ENCODE results near the gene MROH7.

MROH7 gene

DNA sequence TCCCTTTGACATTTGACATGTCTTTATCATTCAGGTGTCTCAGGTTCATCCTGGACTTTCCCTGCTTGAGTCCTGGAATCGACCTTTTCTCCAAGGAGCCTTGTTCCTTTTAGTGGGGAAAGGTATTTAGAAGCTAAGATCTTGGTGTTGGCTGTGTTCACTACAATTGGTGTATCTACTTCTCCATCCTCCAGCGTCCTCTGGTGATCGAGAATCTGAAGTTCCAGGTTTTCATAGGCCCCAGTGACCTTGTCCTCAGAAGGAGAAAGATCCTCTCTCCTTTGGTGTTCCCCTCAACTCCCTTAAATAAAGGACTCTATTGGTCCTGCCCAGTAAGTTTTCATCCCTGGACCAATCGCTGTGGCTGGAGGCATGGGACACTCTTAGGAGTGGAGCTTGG is 22.1 kb downstream of the MROH7 start:
- POLR2A ChIA-PET, result interaction anchor here (0.6 kb wide), 2 partner anchors 91 to 305 kb away, joined by 3 read pairs; no protein-coding TSS in a partner anchor
- Histone ChIP-seq H3K9me3 (ENCODE audit: control insufficient read depth, insufficient read depth, low read depth, low read length) (no peaks in the 10 kb centered on the region), H3K4me1 (ENCODE audit: control insufficient read depth, insufficient read depth, low read length) (no peaks in the 10 kb centered on the region), H3K4me3 (ENCODE audit: low read depth, low read length) (no peak overlapping the region), H3K36me3 (ENCODE audit: control insufficient read depth in 2 of 2, insufficient read depth in 1 of 2, low read length in 2 of 2) (no peaks in the 10 kb centered on the region), H3K27ac (ENCODE audit: extremely low read depth, low read depth, low read length) (no peak overlapping the region)
- CTCF ChIA-PET, result interaction anchor here (0.7 to 1.7 kb wide), 4 partner anchors 8 to 1344 kb away, joined by 3 to 5 read pairs (median 4); no protein-coding TSS in a partner anchor
- TF ChIP-seq, protein P1, sequence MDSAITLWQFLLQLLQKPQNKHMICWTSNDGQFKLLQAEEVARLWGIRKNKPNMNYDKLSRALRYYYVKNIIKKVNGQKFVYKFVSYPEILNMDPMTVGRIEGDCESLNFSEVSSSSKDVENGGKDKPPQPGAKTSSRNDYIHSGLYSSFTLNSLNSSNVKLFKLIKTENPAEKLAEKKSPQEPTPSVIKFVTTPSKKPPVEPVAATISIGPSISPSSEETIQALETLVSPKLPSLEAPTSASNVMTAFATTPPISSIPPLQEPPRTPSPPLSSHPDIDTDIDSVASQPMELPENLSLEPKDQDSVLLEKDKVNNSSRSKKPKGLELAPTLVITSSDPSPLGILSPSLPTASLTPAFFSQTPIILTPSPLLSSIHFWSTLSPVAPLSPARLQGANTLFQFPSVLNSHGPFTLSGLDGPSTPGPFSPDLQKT (IDR thresholded peaks at IDR 0.05; ENCODE audit: borderline replicate concordance, low read depth, low read length), result no peak
- TF ChIP-seq ZNF274 (IDR thresholded peaks at IDR 0.05; ENCODE audit: low read length) (no peak), ZNF274 (tag by site-specific recombination; IDR thresholded peaks at IDR 0.05; ENCODE audit: borderline replicate concordance) (no peak), ZSCAN16 (tag by site-specific recombination; IDR thresholded peaks at IDR 0.05) (no peak), ZNF610 (tag by site-specific recombination; IDR thresholded peaks at IDR 0.05; ENCODE audit: borderline replicate concordance) (no peak), ZNF292 (tag by site-specific recombination; IDR thresholded peaks at IDR 0.05; ENCODE audit: borderline replicate concordance, low read depth) (no peak), RBAK (tag by site-specific recombination; IDR thresholded peaks at IDR 0.05) (no peak), ZNF114 (tag by site-specific recombination; IDR thresholded peaks at IDR 0.05) (no peak), MZF1 (tag by site-specific recombination; IDR thresholded peaks at IDR 0.05; ENCODE audit: borderline replicate concordance) (no peak), KLF9 (tag by site-specific recombination; IDR thresholded peaks at IDR 0.05; ENCODE audit: low read depth) (no peak), ZNF416 (tag by site-specific recombination; IDR thresholded peaks at IDR 0.05) (no peak), ZNF629 (tag by site-specific recombination; IDR thresholded peaks at IDR 0.05) (no peak), ZNF146 (tag by site-specific recombination; IDR thresholded peaks at IDR 0.05) (no peak), ZNF202 (tag by site-specific recombination; IDR thresholded peaks at IDR 0.05; ENCODE audit: borderline replicate concordance) (no peak)
- TF ChIP-seq, protein P2, sequence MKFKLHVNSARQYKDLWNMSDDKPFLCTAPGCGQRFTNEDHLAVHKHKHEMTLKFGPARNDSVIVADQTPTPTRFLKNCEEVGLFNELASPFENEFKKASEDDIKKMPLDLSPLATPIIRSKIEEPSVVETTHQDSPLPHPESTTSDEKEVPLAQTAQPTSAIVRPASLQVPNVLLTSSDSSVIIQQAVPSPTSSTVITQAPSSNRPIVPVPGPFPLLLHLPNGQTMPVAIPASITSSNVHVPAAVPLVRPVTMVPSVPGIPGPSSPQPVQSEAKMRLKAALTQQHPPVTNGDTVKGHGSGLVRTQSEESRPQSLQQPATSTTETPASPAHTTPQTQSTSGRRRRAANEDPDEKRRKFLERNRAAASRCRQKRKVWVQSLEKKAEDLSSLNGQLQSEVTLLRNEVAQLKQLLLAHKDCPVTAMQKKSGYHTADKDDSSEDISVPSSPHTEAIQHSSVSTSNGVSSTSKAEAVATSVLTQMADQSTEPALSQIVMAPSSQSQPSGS (tag by site-specific recombination; IDR thresholded peaks at IDR 0.05; ENCODE audit: low read depth), result no peak

- Histone ChIP-seq H3K36me3 (ENCODE audit: control insufficient read depth in 2 of 2, insufficient read depth in 1 of 2, low read length in 2 of 2) (no peaks in the 10 kb centered on the region), H3K27ac (ENCODE audit: extremely low read depth, low read depth, low read length) (no peak overlapping the region), H3K9me3 (ENCODE audit: control insufficient read depth, insufficient read depth, low read depth, low read length) (no peaks in the 10 kb centered on the region), H3K4me3 (ENCODE audit: low read depth, low read length) (no peak overlapping the region), H3K4me1 (ENCODE audit: control insufficient read depth, insufficient read depth, low read length) (no peaks in the 10 kb centered on the region)
- ChIA-PET POLR2A (interaction anchor here (0.6 kb wide), 1 partner anchor 305 kb away, joined by 3 read pairs; no protein-coding TSS in a partner anchor), CTCF (no interaction called here)
- TF ChIP-seq ZNF501 (tag by site-specific recombination; IDR thresholded peaks at IDR 0.05) (no peak), ZNF354C (tag by site-specific recombination; IDR thresholded peaks at IDR 0.05; ENCODE audit: borderline replicate concordance, low read depth) (no peak), ZNF2 (tag by site-specific recombination; IDR thresholded peaks at IDR 0.05) (no peak), KLF7 (tag by site-specific recombination; IDR thresholded peaks at IDR 0.05; ENCODE audit: borderline replicate concordance) (no peak), ZBTB21 (tag by site-specific recombination; IDR thresholded peaks at IDR 0.05) (no peak), PRDM2 (tag by site-specific recombination; IDR thresholded peaks at IDR 0.05; ENCODE audit: borderline replicate concordance) (no peak), ZNF112 (tag by site-specific recombination; IDR thresholded peaks at IDR 0.05) (no peak), ZNF416 (tag by site-specific recombination; IDR thresholded peaks at IDR 0.05) (no peak), PRDM6 (tag by site-specific recombination; IDR thresholded peaks at IDR 0.05) (no peak)
- TF ChIP-seq, protein P2 (tag by site-specific recombination; IDR thresholded peaks at IDR 0.05; ENCODE audit: low read depth), result no peak
These were observed 22.8 kb downstream of the MROH7 start for GRCh38 chr1:54664364-54664763.
